CMK (cell line): ENCODE measurements around the gene PLOD1.
A peak's percentile ranks its signal among the peaks of the same experiment; 100 is the strongest.

Experiments
- DNase-seq: peaks from one replicate; pipeline ENCODE4 v3.0.0-alpha.2; 2010; ENCODE audit warnings: low read depth

The PLOD1 gene

GRCh38 chr1:11979028-11979850, 44.7 kb downstream of the PLOD1 start:
- no peak for DNase-seq

- peak; percentile 98 for DNase-seq
These were observed 45.5 kb downstream of the PLOD1 start, which contains the start of gene MFN2 for GRCh38 chr1:11979851-11980675. Gene MFN2 (plus strand): TSS chr1:11980444. CDS start chr1:11989169, 8,725 bp downstream.

DNA sequence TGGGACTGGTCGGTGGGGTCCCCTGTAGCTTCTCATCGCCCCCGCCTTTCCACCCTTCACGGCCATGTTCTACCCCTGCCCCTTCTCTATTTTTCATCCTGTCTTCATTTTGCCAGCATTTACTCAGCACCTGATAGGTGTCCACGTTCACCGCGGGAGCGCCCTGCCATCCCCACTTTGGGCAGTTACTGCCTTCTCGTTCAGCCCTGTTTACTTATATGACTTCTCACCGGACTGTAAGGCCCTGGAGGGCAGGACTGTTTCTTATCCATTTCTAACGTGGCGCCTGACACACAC, 46.1 kb downstream of the PLOD1 start:
- DNase-seq, result no peak

DNA sequence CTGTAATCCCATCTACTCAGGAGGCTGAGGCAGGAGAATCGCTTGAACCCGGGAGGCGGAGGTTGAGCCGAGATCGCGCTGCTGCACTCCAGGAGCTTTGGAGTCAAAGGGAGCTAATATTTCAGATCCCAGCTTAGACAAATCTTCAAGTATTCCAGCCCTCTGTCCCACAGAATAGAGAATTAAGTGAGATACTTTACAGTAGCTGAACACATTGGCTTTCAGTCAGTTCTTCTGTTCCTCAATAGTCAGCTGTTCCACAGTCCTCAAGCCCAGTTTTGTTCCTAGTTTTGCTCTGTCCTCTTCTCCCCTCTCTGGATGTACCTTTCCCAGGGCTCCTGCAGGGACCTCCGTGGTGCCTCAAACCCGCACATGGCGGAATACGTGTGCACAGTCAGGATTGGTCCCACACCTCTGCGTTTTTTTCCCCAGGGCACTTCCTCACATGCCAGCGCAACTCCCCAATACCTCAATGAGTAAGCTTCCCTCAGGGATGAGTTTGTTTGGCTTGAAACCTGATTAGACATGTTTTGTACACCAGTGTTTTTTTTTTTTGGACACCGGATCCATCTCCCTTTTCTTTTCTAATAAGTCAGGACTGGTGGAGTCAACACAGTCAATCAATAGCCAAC, 47.0 kb downstream of the PLOD1 start:
- no peak for DNase-seq

- no peak for DNase-seq
These were observed 47.5 kb downstream of the PLOD1 start for GRCh38 chr1:11982010-11982392.

DNA sequence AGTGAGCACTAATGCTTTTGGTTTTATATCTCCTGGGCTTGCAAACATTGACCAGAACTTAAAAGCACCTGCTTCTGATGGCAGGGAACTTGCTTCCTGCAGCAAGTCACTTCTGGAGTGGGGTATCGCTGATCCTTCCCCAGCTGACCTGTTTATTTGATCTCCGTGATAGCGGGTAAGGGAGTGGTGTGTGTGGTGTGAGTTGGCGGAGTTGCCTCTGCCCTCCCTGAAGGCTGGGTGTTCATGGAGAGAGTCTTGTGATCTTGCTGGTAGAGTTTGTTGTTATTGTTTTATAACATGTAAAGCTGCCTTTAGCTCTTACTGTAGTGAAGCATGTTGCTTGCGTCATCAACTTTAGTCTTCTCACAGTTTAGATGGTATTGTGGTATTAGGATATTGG, 49.6 kb downstream of the PLOD1 start:
- DNase-seq, result no peak

DNA sequence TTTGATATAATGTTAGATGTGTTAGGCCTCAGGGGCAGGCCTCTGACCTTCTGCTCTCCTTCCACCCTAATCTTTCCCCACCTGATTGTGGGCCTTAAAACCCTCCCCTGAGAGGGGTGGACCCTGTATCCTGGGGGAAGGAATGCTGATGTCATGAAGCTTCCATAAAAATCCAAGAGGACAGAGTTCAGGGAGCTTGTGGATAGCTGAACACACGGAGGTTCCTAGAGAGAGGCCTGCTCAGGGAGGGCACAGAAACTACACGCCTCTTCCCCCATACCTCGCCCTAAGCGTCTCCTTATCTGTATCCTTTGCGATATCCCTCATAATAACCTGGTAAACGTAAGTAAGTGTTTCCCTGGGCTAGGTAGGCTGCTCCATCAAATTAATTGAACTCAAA, 50.1 kb downstream of the PLOD1 start:
- no peak for DNase-seq

DNA sequence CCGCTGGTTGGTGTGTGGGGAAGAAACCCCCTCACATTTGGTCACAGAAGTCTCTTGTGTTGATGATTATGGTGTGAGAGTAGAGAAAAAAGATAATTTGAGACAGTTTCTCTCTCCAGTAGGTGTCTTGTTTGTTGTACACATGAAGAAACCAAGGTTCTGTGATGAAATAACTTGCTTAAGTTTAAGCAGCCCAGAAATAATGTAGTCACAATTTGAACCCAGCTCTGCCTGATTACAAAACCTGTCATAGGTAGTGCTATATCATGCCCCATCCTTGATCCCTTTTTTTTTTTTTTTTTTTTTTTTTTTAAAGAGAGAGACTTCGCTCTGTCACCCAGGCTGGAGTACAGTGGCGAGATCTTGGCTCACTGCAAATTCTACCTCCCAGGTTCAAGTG, 50.7 kb downstream of the PLOD1 start:
- no peak for DNase-seq

DNA sequence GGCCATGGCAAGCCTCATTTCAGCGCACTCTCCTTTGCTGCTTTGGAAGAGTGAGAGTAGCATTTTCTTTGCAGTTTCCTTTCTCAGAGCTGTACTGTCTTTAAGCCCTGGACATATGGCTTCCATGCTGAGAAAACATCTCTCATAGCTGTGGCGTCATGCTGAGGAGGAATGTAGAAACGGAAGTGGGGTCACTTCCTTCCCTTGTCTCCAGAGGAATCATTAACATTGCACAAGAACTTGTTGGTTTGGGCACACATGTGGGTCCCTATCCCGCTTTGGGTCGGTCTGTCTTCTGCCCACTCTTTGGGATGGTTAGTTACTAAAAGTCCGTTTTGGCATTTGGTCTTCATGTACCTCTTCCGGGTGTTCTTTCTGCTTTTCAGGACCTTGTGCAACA, 51.3 kb downstream of the PLOD1 start:
- DNase-seq, result no peak

DNA sequence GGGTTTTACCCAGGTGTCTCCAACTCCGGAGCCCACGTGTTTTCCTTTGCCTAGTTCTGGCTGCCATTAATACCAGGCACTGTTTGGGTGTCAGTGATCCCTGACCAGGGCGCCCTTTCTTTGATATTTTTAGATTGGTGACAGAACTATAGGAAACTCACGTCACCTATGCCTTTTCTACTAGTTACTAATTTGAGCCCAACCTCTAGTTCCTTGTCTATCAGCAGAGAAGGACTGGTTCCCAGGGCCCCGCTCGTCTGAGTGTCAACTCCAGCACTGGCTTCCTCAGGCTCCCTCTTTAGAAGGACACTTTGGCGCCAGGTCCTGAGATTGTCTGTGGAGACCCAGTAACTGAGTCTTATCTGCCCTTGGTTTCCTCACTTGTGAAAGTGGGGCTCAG, 55.2 kb downstream of the PLOD1 start:
- no peak for DNase-seq

DNA sequence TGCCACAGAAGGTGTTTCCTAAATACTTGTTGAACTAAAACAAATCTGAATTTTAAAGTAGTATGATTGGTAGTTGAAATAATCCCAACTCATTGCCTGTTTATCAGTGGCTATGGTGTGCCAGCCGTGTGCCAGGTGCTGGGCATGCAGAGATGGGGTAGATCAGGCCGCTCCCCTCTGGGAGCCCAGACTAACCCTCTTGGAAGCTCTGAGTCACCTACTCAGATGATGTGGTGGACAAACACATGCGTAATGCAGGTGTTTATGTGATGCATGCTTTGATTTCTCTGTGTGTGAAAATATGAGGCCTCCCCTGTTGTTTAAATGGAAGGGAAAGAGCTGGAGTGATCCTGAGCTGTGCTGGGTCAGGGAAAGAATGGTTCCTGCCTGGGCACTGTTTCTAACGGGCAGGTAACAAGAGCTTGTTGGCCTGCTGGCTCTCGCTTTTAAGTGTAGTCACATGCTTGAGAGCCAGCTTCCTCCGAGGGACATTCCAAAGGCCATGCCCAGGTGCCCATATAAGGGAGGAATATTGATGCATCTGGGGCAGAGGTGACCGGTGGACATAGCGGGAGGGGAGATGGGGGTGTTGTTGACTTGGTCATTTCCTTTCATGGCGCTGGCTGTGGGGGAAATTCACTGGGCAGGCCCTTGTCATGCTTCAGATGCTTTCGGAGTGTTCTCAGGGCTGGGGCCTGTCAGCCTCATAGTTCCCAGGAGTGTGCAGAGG, 56.0 kb downstream of the PLOD1 start:
- no peak for DNase-seq

DNA sequence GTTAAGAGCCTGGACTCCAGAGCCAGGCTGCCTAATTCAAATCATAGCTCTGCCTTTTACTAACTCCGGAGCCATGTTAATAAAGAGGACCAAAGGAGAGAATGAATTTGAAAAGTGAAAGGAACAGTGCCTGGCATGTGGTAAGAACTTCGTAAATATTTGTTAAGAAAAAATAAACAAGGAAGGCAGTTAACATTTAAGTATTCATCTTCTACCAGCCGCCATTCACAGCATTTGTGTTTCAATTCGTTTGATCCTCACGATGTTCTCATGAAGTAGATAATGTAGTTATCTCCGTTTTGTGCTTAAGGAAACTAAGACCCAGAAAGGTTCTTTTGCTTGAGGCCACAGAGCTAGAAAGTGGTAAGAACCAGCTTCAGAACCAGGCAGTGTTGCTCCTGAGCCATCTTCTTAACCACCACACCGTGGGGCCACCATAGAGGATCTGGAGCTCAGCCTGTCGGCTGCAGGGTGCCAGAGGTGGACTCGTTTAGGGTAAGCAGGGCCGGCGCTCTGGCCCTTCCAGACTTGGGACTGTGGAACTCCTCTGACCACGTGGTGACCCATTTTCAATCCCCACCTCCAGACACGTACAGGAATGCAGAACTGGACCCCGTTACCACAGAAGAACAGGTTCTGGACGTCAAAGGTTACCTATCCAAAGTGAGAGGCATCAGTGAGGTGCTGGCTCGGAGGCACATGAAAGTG, 57.6 kb downstream of the PLOD1 start:
- DNase-seq, result no peak

- DNase-seq, result no peak
These were observed 62.7 kb downstream of the PLOD1 start for GRCh38 chr1:11997081-11997850.

DNA sequence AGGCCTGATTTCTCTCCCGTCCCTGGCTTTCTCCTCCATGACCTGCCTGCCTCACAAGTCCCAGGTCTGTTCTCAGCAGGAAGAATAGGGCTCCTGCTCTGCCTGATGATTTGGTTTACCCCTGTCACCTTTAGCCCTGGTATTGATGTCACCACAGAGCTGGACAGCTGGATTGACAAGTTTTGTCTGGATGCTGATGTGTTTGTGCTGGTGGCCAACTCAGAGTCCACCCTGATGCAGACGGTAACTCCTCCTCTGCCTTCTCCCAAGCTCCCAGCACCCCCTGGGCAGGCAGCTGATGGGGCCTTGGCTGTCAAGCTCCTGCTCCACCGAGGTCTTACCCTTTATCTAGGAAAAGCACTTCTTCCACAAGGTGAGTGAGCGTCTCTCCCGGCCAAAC, 64.1 kb downstream of the PLOD1 start:
- DNase-seq, result no peak

GRCh38 chr1:11999236-11999635, 64.7 kb downstream of the PLOD1 start:
- no peak for DNase-seq

DNA sequence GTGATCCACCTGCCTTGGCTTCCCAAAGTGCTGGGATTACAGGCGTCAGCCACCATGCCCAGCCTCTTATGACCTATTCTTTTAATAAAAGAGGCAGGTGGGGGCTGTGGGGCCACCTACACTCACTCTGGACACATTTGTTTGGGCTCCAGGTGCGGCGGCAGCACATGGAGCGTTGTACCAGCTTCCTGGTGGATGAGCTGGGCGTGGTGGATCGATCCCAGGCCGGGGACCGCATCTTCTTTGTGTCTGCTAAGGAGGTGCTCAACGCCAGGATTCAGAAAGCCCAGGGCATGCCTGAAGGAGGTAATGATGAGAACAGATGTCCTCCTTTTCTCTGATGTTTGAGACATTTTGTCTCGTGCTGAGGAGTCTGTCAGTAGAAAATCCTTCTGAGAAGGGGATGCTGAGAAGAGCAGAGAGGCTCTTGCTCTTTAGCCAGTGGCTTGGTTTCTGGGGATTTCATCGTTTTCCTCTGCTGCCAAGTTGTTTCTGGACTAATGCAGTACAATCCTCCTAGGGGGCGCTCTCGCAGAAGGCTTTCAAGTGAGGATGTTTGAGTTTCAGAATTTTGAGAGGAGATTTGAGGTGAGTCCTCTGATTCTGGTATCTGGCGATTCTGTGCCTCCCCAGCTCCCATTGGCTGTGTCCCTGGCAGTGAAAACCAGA, 66.9 kb downstream of the PLOD1 start:
- DNase-seq, result no peak

DNA sequence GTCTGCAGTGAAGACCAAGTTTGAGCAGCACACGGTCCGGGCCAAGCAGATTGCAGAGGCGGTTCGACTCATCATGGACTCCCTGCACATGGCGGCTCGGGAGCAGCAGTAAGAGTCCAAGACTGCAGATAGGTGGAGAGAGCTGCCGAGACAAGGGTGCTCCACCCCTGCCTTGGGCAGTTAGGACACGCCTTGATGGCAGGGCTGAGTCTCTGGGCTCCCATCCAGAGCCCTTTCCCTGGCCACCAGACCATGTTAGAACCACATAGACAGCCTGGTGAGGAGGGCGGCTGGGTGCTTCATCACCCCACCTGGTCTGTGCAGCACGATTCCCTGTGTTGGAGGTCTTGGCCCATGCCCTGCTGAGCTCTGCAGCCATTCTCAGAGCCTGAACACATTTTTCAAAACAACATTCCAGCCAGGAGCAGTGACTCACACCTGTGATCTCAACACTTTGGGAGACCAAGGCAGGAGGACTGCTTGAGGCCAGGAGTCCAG, 67.5 kb downstream of the PLOD1 start:
- no peak for DNase-seq

DNA sequence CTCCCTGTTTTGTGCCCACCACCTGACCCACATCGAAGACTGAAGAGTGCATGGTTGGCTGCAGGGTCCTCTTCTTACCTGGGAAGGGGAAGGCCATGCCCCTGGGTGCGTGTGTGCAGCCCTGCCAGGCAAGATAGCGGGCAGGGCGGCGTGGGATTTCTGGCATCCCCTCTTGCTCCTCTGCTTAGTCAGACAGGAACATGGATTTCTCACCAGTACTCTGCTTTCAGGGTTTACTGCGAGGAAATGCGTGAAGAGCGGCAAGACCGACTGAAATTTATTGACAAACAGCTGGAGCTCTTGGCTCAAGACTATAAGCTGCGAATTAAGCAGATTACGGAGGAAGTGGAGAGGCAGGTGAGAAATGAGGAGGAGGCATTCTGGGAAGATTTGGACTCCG, 69.2 kb downstream of the PLOD1 start:
- no peak for DNase-seq

DNA sequence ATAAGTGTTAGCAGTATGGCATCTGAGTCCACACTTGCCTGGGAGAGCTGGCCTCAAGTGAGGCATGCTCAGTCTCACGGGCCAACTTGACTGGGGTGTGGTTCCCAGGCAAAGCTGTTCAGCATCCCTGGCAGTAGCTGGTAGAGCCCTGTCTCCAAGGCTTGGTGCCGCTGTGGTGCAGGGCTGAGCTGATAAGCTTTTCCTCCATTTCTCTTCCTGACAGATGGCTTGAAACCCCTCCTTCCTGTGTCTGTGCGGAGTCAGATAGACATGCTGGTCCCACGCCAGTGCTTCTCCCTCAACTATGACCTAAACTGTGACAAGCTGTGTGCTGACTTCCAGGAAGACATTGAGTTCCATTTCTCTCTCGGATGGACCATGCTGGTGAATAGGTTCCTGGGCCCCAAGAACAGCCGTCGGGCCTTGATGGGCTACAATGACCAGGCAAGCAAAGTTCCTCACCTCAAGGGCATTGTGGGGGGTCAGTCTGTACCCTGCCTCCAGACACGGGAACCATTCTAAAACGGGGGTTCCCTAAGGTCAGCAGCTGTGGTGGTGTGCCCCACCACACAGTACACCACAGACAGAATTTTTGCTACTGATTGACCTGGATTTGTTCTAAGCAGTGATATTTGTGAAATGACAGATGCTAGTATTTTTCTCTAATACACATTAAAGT, 71.1 kb downstream of the PLOD1 start:
- DNase-seq, result peak; percentile 97
